Measurements from ENCODE around the gene BID. TPM values are rescaled to one million over a fixed set of nuclear protein-coding genes. Genes with fewer than 3 reads are reported as not detected.
A peak's percentile ranks its signal among the peaks of the same experiment; 100 is the strongest.

The BID gene
- total RNA-seq, 1 experiment from 2014 or later = 32.5 TPM

DNA sequence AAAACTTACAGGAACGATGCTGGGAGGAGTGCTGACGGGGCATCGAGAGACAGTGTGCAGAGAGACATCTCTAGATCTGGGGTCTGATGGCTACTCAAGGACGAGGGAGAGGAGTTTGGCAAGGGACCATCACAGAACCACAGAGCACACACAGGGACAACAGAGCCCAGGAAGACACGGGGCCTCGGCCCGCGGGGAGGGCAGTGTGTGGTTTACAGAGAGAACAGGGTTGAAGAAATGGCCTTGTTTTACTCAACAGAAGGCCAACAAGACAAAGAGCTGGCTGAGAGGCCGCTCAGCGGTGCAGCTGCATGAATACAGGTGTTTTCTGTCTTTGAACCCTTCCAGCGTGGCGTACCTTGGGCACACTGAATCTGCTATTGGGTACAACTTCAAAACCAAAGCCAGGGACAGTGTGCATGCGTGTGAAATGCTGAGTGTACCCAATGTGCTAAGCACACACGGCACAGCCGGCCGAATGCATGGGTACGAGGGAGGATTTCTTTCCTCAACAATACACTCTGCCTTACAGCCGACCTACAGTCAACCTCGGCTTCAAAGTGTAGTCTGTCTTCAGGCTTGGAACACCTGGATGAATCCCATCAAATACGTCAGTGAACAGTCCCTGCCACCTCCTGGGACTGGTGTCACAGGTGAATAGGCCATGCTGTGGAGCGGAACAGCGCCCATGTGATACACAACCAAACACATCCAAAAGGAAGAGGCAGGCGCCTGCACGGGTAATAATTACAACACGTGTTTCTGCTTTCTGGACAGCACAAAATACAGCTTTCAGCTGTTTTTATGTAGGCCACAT, 20.7 kb upstream of the BID start (continued):
- TF ChIP-seq ZNF512 (CRISPR knock-in tag; IDR thresholded peaks at IDR 0.05; ENCODE audit: borderline replicate concordance) = no peak
- no peak for TF ChIP-seq KAT7 (CRISPR knock-in tag; IDR thresholded peaks at IDR 0.05; ENCODE audit: borderline replicate concordance)
- no peak for TF ChIP-seq NFYB (CRISPR knock-in tag; conservative IDR thresholded peaks at IDR 0.05; ENCODE audit: low read depth)
- TF ChIP-seq, protein P1, sequence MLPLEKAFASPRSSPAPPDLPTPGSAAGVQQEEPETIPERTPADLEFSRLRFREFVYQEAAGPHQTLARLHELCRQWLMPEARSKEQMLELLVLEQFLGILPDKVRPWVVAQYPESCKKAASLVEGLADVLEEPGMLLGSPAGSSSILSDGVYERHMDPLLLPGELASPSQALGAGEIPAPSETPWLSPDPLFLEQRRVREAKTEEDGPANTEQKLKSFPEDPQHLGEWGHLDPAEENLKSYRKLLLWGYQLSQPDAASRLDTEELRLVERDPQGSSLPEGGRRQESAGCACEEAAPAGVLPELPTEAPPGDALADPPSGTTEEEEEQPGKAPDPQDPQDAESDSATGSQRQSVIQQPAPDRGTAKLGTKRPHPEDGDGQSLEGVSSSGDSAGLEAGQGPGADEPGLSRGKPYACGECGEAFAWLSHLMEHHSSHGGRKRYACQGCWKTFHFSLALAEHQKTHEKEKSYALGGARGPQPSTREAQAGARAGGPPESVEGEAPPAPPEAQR (CRISPR knock-in tag; IDR thresholded peaks at IDR 0.05) = no peak

GRCh38 chr22:17792854-17793434, 18.7 kb upstream of the BID start:
- peak overlapping the region; percentile 90; the same call in 1 of the 2 replicates for H3K27ac Mint-ChIP-seq
- TF ChIP-seq, protein P2, sequence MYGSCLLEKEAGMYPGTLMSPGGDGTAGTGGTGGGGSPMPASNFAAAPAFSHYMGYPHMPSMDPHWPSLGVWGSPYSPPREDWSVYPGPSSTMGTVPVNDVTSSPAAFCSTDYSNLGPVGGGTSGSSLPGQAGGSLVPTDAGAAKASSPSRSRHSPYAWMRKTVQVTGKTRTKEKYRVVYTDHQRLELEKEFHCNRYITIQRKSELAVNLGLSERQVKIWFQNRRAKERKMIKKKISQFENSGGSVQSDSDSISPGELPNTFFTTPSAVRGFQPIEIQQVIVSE (CRISPR knock-in tag; IDR thresholded peaks at IDR 0.05; ENCODE audit: borderline replicate concordance) = no peak
- TF ChIP-seq ZNF232 (CRISPR knock-in tag; IDR thresholded peaks at IDR 0.05) (no peak), FOXP4 (CRISPR knock-in tag; IDR thresholded peaks at IDR 0.05) (no peak), NFE2L1 (CRISPR knock-in tag; IDR thresholded peaks at IDR 0.05) (no peak), HMGA2 (CRISPR knock-in tag; IDR thresholded peaks at IDR 0.05) (no peak)
- TF ChIP-seq, protein P3, sequence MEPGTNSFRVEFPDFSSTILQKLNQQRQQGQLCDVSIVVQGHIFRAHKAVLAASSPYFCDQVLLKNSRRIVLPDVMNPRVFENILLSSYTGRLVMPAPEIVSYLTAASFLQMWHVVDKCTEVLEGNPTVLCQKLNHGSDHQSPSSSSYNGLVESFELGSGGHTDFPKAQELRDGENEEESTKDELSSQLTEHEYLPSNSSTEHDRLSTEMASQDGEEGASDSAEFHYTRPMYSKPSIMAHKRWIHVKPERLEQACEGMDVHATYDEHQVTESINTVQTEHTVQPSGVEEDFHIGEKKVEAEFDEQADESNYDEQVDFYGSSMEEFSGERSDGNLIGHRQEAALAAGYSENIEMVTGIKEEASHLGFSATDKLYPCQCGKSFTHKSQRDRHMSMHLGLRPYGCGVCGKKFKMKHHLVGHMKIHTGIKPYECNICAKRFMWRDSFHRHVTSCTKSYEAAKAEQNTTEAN (CRISPR knock-in tag; IDR thresholded peaks at IDR 0.05) = no peak
- CTCF ChIA-PET = interaction anchor here (1.0 to 3.1 kb wide), 6 partner anchors 10 to 283 kb away, joined by 3 to 23 read pairs (median 5); no protein-coding TSS in a partner anchor
- DNase-seq (ENCODE audit: low spot score) (no peak), ATAC-seq (no peak)
- H3K27me3 Mint-ChIP-seq (ENCODE audit: low read depth) = no peaks in the 10 kb centered on the region
- H3K9me3 Mint-ChIP-seq = no peaks in the 10 kb centered on the region
- no peak overlapping the region for H3K4me3 Mint-ChIP-seq
- no peaks in the 10 kb centered on the region for H3K36me3 Mint-ChIP-seq
- POLR2A ChIA-PET = no interaction called here
- no peaks in the 10 kb centered on the region for H3K4me1 Mint-ChIP-seq

- ATAC-seq (peak; percentile 84), DNase-seq (ENCODE audit: low spot score) (peak; percentile 70)
- H3K4me1 Mint-ChIP-seq = peaks cover 1% of the 10 kb centered on the region; the same call in 1 of the 2 replicates
- ChIA-PET CTCF (interaction anchor here (0.6 to 3.1 kb wide), 7 partner anchors 11 to 284 kb away, joined by 3 to 23 read pairs (median 5); no protein-coding TSS in a partner anchor), POLR2A (no interaction called here)
- no peak overlapping the region for H3K4me3 Mint-ChIP-seq
- H3K9me3 Mint-ChIP-seq = no peaks in the 10 kb centered on the region
- H3K27ac Mint-ChIP-seq = no peak overlapping the region
- no peaks in the 10 kb centered on the region for H3K36me3 Mint-ChIP-seq
- H3K27me3 Mint-ChIP-seq (ENCODE audit: low read depth) = no peaks in the 10 kb centered on the region
- TF ChIP-seq CTCF (IDR thresholded peaks at IDR 0.05) (peak; percentile 24; the same call in 1 of the 2 replicates), NR2C2 (CRISPR knock-in tag; IDR thresholded peaks at IDR 0.05) (no peak)
Observed at GRCh38 chr22:17792299-17792698, 18.0 kb upstream of the BID start.

Data from WTC11 (cell line).